ENCODE measurements around the gene CLCN6.

The CLCN6 gene

DNA sequence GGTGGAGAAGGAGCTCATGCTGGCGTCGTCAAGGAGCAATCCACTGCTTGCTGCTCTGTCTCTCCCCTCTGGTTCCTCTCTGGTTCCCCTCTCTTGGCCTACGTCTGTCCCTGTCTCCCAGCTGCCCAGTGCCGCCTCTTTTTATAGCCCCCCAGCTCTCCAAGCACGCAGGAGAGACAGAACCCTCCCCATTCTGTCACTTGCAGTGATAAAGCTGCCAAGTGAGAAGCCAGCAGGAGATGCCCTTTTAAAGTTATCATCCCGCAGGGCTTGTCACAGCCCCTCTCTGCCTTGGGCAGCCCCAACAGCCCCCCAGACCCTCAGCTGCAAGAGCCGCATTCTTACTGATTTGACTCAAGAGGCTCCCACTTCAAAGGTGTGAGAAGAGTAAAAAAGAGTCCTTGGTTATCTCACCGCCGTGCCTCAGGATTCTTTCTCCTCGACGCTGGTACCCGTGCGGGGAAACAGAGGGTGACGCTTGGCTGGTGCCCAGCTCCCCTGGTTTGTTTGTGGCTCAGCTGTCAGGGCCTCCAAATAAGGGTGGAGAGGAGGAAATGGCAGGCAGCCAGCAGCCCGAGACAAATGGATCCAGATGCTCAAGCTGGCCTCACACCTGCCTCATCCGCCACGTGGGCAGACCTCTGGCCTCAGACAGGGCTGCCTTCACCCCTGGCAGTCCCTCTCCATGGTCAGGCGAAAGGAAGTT is 41.8 kb downstream of the CLCN6 start, which contains the start of gene NPPA:
Gene NPPA, minus strand, starts transcription at position 117 of the 706 bp plus-strand sequence. Its CDS starts 99 bp downstream, at position 18.
- H3K4me3 ChIP-seq (ENCODE audit: low read depth, low read length), result no peak within 1 kb of the TSS
- DNase-seq (ENCODE audit: low read depth), result no peak
- TF ChIP-seq, protein P1, sequence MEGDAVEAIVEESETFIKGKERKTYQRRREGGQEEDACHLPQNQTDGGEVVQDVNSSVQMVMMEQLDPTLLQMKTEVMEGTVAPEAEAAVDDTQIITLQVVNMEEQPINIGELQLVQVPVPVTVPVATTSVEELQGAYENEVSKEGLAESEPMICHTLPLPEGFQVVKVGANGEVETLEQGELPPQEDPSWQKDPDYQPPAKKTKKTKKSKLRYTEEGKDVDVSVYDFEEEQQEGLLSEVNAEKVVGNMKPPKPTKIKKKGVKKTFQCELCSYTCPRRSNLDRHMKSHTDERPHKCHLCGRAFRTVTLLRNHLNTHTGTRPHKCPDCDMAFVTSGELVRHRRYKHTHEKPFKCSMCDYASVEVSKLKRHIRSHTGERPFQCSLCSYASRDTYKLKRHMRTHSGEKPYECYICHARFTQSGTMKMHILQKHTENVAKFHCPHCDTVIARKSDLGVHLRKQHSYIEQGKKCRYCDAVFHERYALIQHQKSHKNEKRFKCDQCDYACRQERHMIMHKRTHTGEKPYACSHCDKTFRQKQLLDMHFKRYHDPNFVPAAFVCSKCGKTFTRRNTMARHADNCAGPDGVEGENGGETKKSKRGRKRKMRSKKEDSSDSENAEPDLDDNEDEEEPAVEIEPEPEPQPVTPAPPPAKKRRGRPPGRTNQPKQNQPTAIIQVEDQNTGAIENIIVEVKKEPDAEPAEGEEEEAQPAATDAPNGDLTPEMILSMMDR (IDR thresholded peaks at IDR 0.05; ENCODE audit: low read depth, low read length), result no peak
- TF ChIP-seq MYC (IDR thresholded peaks at IDR 0.05; ENCODE audit: low read depth, low read length), result no peak

DNA sequence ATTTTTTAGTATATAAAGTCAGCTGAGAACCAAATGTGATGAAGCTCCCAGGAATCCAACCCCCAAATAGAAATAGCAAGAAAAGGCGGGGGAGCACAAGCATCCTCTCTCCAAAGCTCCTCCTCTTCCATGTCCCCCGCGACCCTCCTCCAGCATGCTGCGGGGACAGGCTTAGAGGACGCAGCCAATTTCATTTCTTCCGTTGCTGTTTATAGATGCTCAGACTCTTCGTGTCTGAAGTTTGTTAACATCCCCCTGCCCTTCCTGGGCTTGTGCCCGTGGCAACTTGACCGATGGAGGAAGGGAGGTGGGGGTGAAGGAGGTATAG is 42.3 kb downstream of the CLCN6 start:
- no peak for DNase-seq (ENCODE audit: low read depth)
- TF ChIP-seq, protein P1 (IDR thresholded peaks at IDR 0.05; ENCODE audit: low read depth, low read length), result no peak
- TF ChIP-seq, protein P2, sequence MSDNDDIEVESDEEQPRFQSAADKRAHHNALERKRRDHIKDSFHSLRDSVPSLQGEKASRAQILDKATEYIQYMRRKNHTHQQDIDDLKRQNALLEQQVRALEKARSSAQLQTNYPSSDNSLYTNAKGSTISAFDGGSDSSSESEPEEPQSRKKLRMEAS (IDR thresholded peaks at IDR 0.05; ENCODE audit: low read depth, low read length), result no peak
- TF ChIP-seq MYC (IDR thresholded peaks at IDR 0.05; ENCODE audit: low read depth, low read length), result no peak
- H3K4me3 ChIP-seq (ENCODE audit: low read depth, low read length), result no peak overlapping the region

DNA sequence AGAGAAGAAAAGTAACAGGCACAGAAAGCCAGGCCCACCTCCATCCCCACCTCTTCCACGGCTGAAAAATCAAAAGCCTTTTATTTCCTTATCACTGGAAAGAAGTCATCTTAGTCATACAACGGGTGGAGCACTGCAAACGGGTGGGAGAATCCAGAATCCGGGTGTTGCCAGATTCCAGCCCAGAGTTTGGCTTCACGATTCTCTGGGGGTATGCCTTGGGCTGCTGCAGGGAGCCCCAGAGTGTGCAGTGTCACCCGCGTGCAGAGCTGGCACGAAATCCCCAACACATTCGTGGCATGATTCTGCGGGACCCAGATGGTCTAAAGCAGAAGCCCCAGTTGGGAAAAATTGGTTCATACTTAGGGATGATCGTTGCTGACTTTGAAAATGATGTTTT is 44.2 kb downstream of the CLCN6 start:
- TF ChIP-seq, protein P1 (IDR thresholded peaks at IDR 0.05; ENCODE audit: low read depth, low read length), result no peak
- TF ChIP-seq MYC (IDR thresholded peaks at IDR 0.05; ENCODE audit: low read depth, low read length) (no peak), POLR2A (IDR thresholded peaks at IDR 0.05; ENCODE audit: extremely low read depth, insufficient read length) (no peak)
- TF ChIP-seq, protein P2 (IDR thresholded peaks at IDR 0.05; ENCODE audit: low read depth, low read length), result no peak
- H3K4me3 ChIP-seq (ENCODE audit: low read depth, low read length), result no peak overlapping the region
- no peak for DNase-seq (ENCODE audit: low read depth)

DNA sequence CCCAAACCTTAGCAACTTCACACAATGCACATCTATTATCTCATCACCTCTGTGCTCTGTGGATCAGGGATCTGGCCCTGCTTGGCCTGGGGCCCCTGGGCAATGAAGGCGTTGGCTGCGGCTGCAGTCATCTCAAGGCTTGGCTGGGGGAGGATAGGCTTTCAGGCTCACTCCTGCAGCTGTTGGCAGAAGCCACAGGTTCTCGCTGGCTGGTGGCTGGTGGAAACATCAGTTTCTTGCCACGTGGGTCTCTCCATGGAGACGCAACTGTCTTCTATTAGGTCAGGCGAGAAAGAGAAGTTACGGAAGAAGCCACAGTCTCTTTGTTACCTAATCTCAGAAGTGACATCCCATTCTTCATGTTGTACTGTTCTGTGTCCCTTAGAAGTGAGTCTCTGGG is 45.2 kb downstream of the CLCN6 start:
- peak; percentile 92 for DNase-seq (ENCODE audit: low read depth)
- TF ChIP-seq, protein P1 (IDR thresholded peaks at IDR 0.05; ENCODE audit: low read depth, low read length), result no peak
- TF ChIP-seq MYC (IDR thresholded peaks at IDR 0.05; ENCODE audit: low read depth, low read length), result peak; percentile 93
- TF ChIP-seq, protein P2 (IDR thresholded peaks at IDR 0.05; ENCODE audit: low read depth, low read length), result peak; percentile 98
- H3K4me3 ChIP-seq (ENCODE audit: low read depth, low read length), result no peak overlapping the region

DNA sequence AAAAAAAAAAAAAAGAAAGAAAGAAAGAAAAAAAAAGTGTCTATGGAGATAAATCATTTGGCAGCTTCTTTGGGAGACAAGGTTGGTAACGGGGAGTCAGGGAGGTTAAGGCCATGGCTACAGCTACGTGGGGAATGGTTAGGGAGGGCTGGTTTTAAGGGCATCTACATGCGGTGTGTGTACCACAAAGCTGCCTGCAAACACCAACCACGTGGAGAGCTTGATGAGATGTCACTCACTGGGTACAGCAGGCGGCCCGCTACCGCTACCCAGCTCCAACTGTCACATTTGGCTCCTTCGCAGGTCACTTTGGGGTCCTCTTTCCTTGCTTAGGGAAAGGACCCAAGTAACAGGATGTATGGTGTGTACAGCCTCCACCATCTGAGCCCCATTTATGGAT is 48.5 kb downstream of the CLCN6 start:
- TF ChIP-seq MYC (IDR thresholded peaks at IDR 0.05; ENCODE audit: low read depth, low read length) (no peak), POLR2A (IDR thresholded peaks at IDR 0.05; ENCODE audit: extremely low read depth, insufficient read length) (no peak)
- TF ChIP-seq, protein P2 (IDR thresholded peaks at IDR 0.05; ENCODE audit: low read depth, low read length), result 0 out of 2 replicates have a peak, but pooled peaks have one; percentile 27
- TF ChIP-seq, protein P1 (IDR thresholded peaks at IDR 0.05; ENCODE audit: low read depth, low read length), result no peak
- H3K4me3 ChIP-seq (ENCODE audit: low read depth, low read length), result no peak overlapping the region
- DNase-seq (ENCODE audit: low read depth), result no peak

DNA sequence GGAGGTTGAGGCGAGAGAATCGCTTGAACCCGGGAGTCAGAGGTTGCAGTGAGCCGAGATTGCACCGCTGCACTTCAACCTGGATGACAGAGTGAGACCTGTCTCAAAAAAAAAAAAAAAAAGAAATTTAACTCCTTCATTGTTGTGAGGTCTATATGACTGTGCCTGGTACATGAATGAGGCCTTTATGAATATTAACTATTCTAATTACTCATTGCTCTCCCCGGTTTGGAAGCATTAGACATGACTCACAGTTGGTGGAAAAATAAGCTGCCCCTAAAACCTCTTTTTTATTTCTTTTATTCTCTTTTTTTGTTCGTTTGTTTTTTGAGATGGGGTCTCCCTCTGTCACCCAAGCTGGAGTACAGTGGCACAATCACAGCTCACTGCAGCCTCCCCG is 49.4 kb downstream of the CLCN6 start:
- no peak for DNase-seq (ENCODE audit: low read depth)
- no peak for TF ChIP-seq POLR2A (IDR thresholded peaks at IDR 0.05; ENCODE audit: extremely low read depth, insufficient read length)
- TF ChIP-seq, protein P1 (IDR thresholded peaks at IDR 0.05; ENCODE audit: low read depth, low read length), result no peak
- TF ChIP-seq, protein P2 (IDR thresholded peaks at IDR 0.05; ENCODE audit: low read depth, low read length), result no peak
- TF ChIP-seq MYC (IDR thresholded peaks at IDR 0.05; ENCODE audit: low read depth, low read length), result no peak
- no peak overlapping the region for H3K4me3 ChIP-seq (ENCODE audit: low read depth, low read length)

Measured in NB4 (cell line).